Measurements from ENCODE around the gene TCEAL3.
"Not testable (repeated sequence)": the region's sequence is repeated elsewhere in the genome, so short reads cannot be mapped to it uniquely, and the experiment has no call there.

Gene TCEAL3

DNA sequence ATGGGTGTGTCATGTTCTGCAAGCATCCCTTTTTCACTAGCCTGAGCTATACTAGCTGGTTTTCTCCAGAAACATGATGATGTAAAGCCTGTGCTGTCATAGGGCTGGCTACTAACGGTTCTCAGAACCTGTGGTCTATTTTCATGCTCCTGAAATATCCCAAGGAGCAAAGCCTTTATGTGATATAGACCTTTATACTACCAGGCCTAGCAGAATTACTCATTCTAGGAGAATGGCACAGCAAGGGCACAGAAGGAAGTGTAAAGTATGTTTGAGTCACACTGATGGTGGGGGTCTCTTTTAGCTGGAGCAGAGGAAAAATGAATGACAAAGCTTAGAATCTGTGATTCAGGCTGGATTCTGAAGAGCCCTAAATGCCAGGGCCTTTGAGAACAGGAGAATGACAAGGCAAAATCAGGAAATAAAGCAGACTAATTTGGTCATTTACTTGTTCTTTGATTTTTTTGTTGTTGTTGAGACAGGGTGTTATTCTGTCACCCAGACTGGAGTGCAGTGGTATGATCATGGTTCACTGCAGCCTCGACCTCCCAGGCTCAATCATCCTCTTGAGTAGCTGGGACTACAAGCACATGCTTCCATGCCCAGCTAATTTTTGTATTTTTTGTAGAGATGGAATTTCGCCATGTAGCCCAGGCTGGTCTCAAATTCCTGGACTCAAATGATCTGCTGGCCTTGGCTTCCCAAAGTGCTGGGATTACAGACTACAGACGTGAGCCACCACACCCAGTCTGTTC is 32.8 kb downstream of the TCEAL3 start:
- H3K4me3 ChIP-seq (ENCODE audit: low read length): no peak overlapping the region
- TF ChIP-seq, protein P1, sequence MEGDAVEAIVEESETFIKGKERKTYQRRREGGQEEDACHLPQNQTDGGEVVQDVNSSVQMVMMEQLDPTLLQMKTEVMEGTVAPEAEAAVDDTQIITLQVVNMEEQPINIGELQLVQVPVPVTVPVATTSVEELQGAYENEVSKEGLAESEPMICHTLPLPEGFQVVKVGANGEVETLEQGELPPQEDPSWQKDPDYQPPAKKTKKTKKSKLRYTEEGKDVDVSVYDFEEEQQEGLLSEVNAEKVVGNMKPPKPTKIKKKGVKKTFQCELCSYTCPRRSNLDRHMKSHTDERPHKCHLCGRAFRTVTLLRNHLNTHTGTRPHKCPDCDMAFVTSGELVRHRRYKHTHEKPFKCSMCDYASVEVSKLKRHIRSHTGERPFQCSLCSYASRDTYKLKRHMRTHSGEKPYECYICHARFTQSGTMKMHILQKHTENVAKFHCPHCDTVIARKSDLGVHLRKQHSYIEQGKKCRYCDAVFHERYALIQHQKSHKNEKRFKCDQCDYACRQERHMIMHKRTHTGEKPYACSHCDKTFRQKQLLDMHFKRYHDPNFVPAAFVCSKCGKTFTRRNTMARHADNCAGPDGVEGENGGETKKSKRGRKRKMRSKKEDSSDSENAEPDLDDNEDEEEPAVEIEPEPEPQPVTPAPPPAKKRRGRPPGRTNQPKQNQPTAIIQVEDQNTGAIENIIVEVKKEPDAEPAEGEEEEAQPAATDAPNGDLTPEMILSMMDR (conservative IDR thresholded peaks at IDR 0.05; ENCODE audit: low read depth, low read length): no peak
- no peak for DNase-seq (ENCODE audit: low read depth)

DNA sequence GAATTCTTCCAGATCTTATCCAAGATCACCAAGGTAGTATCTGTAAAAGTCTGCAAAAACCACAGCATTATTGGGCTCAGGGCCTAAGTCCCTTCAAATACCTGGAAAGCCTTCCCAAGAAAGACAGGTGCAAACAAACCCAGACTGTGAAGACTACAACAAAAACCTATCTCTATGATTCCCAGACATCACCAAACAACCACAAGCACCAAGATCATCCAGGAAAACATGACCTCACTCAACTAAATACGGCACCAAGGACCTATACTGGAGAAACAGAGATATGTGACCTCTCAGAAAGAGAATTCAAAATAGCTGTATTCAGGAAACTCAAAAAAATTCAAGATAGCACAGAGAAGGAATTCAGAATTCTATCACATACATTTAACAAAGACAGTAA is 36.4 kb downstream of the TCEAL3 start:
- no peak overlapping the region for H3K4me3 ChIP-seq (ENCODE audit: low read length)
- TF ChIP-seq, protein P1 (conservative IDR thresholded peaks at IDR 0.05; ENCODE audit: low read depth, low read length): no peak
- no peak for DNase-seq (ENCODE audit: low read depth)

- TF ChIP-seq, protein P1 (conservative IDR thresholded peaks at IDR 0.05; ENCODE audit: low read depth, low read length): no peak
- DNase-seq (ENCODE audit: low read depth): no peak
- no peak overlapping the region for H3K4me3 ChIP-seq (ENCODE audit: low read length)
Observed at GRCh38 chrX:103647630-103648029, 39.9 kb downstream of the TCEAL3 start.

DNA sequence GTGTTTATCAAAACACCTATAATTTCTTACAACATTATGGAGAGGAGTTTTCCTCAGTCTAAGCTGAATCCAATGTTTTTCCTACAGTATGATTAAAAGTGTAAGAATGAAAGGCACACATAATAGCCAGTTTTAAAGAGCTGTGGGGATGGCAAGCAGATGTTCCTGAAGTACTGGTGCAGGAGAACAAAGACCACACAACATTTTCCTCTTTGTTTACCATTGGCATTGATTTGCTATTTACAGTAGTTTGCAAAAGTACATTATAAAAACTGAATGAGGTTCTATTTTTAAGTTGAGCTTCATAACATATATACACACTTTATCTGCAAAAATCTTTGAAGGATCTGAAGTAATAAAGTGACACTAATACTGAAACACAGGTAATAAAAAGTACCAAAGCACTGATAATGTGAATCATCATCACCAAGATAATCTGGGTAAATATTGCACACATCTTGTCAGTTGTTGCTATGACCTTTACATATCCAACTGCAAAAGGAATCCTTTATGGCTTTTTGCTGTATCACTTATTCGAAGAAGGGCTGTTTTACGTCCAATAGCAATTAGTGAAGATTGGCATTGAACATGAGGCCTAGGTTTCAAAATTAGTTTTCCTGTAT is 43.5 kb downstream of the TCEAL3 start:
- no peak for DNase-seq (ENCODE audit: low read depth)
- H3K4me3 ChIP-seq (ENCODE audit: low read length): no peak overlapping the region
- TF ChIP-seq, protein P1 (conservative IDR thresholded peaks at IDR 0.05; ENCODE audit: low read depth, low read length): no peak

- not testable (repeated sequence) for DNase-seq (ENCODE audit: low read depth); H3K4me3 ChIP-seq (ENCODE audit: low read length)
Observed at GRCh38 chrX:103655230-103656000, 47.7 kb downstream of the TCEAL3 start.

- DNase-seq (ENCODE audit: low read depth): peak; percentile 23
- TF ChIP-seq, protein P1 (conservative IDR thresholded peaks at IDR 0.05; ENCODE audit: low read depth, low read length): no peak
Observed at GRCh38 chrX:103656617-103657016, 48.9 kb downstream of the TCEAL3 start.

GRCh38 chrX:103657066-103657465 is 49.3 kb downstream of the TCEAL3 start:
- not testable (repeated sequence) for H3K4me3 ChIP-seq (ENCODE audit: low read length); DNase-seq (ENCODE audit: low read depth)

More at GRCh38 chrX:103656617-103657016, 48.9 kb downstream of the TCEAL3 start:
- H3K4me3 ChIP-seq (ENCODE audit: low read length): no peak overlapping the region

Data from retinal pigment epithelial cell (primary cell).